Thyroid gland (tissue), 4 donors: ENCODE results near the gene SLC7A10. TPM values are rescaled to one million over a fixed set of nuclear protein-coding genes. Genes with fewer than 3 reads are reported as not detected.
"Not testable (repeated sequence)": the region's sequence is repeated elsewhere in the genome, so short reads cannot be mapped to it uniquely, and the experiment has no call there.

ENCODE experiments used
- DNase-seq, 2 donors: peaks; one replicate each; pipeline ENCODE4 v3.0.0-alpha.2; 2019
- H3K27ac ChIP-seq, 3 donors: fragments of 200-600 bp; sonication (generic); 1 replicate in 2 of 3; 2 replicates in 1 of 3; pipeline ENCODE4 v1.5.1; 2016 to 2019; ENCODE audit warnings: mild to moderate bottlenecking in 1 of 3, moderate library complexity in 1 of 3
- H3K27me3 ChIP-seq: fragments of 200-600 bp; sonication (generic); one replicate; pipeline ENCODE4 v1.5.1; 2019
- H3K36me3 ChIP-seq, 2 donors: fragments of 200-600 bp; sonication (generic); one replicate each; pipeline ENCODE4 v1.5.1; 2016 to 2019
- H3K4me1 ChIP-seq, 2 donors: fragments of 200-600 bp; sonication (generic); one replicate each; pipeline ENCODE4 v1.5.1; 2017 to 2019
- H3K4me3 ChIP-seq, 3 donors: fragments of 200-600 bp; sonication (generic); replicated peaks in 1 of 3; 1 replicate in 2 of 3; 2 replicates in 1 of 3; pipeline ENCODE4 v1.5.1; 2016; ENCODE audit warnings: mild to moderate bottlenecking in 1 of 3
- H3K9me3 ChIP-seq: fragments of 200-600 bp; sonication (generic); one replicate; pipeline ENCODE4 v1.5.1; 2017
- POLR2A ChIP-seq, 2 donors: fragments of 450-650 bp; IDR thresholded peaks; one replicate each; pipeline ENCODE4 v1.6.1; 2017; ENCODE audit warnings: antibody characterized with exemption in 2 of 2, mild to moderate bottlenecking in 2 of 2, moderate library complexity in 1 of 2
- WGBS, 2 donors: methylation state at CpG; one replicate each; pipeline ENCODE4 v1.1.5; 2017; 5-methylcytosine and 5-hydroxymethylcytosine counted together
- intact Hi-C: fragments of 100-400 bp; cut with DNase I; formaldehyde crosslinking; loops from one replicate; pipeline ENCODE4 v1.15.1; 2023
- total RNA-seq, 4 donors: library from RNA; depleted of rRNA; stranded (reverse); fragments of >200 nt; gene quantifications; one replicate each; pipeline ENCODE4 v1.2.3, GENCODE V29; 2016
- TF ChIP-seq, protein P1 (sequence below), 6 experiments: fragments of 200-600 bp in 3 of 6; fragments of 450-650 bp in 3 of 6; sonication (generic) in 3 of 6; IDR thresholded peaks; one replicate each; pipeline ENCODE4 v1.5.1; 2016 to 2019; ENCODE audit warnings: antibody characterized with exemption in 6 of 6, mild to moderate bottlenecking in 2 of 6, inconsistent platforms in 1 of 6, moderate library complexity in 1 of 6

Gene SLC7A10
- total RNA-seq, 4 donors from 2014 or later: 0.29 to 2.7 (median 0.78) TPM

DNA sequence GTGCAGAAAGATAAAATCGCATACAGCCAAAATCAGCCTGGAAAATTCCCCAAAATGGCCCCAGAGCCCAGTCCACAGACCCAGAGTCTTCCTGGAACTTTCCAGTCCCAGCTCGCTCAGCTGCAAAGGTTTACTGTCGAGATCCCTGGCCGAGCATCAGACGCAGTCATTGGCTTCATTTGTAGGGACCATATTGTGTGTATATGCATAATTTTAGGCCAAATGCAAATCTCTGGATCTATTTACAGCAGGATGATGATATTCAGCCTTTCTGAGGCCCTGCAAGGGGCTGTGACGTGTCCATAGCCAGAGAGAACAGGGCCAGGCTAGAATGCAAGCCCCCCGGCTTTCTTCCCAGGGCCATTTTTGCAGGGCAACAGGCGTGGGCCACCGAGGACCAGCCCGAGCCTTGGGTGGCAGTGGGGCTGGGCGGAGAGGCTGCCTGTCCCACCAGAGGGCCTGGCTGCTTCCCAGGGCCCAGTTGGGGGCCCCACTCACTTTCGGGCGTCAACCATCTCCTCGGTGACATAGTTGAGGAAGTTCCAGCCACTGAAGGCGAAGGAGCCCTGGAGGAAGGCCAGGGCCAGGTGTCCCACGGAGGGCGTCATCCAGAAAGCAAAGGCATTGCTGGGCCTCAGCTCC, 13.7 kb downstream of the SLC7A10 start:
- Histone ChIP-seq H3K36me3 (peaks cover 0 to 3% of the 10 kb centered on the region in 2 donors), H3K27ac (no peak overlapping the region), H3K4me1 (no peaks in the 10 kb centered on the region), H3K9me3 (no peaks in the 10 kb centered on the region), H3K4me3 (no peak overlapping the region), H3K27me3 (no peaks in the 10 kb centered on the region)
- WGBS, 2 donors: 83 to 88% methylated on average over 7 to 10 of the region's 17 CpGs
- no peak for TF ChIP-seq POLR2A (IDR thresholded peaks at IDR 0.05)
- TF ChIP-seq, protein P1, sequence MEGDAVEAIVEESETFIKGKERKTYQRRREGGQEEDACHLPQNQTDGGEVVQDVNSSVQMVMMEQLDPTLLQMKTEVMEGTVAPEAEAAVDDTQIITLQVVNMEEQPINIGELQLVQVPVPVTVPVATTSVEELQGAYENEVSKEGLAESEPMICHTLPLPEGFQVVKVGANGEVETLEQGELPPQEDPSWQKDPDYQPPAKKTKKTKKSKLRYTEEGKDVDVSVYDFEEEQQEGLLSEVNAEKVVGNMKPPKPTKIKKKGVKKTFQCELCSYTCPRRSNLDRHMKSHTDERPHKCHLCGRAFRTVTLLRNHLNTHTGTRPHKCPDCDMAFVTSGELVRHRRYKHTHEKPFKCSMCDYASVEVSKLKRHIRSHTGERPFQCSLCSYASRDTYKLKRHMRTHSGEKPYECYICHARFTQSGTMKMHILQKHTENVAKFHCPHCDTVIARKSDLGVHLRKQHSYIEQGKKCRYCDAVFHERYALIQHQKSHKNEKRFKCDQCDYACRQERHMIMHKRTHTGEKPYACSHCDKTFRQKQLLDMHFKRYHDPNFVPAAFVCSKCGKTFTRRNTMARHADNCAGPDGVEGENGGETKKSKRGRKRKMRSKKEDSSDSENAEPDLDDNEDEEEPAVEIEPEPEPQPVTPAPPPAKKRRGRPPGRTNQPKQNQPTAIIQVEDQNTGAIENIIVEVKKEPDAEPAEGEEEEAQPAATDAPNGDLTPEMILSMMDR (IDR thresholded peaks at IDR 0.05): no peak
- no peak for DNase-seq
- intact Hi-C loops: no loop called here

DNA sequence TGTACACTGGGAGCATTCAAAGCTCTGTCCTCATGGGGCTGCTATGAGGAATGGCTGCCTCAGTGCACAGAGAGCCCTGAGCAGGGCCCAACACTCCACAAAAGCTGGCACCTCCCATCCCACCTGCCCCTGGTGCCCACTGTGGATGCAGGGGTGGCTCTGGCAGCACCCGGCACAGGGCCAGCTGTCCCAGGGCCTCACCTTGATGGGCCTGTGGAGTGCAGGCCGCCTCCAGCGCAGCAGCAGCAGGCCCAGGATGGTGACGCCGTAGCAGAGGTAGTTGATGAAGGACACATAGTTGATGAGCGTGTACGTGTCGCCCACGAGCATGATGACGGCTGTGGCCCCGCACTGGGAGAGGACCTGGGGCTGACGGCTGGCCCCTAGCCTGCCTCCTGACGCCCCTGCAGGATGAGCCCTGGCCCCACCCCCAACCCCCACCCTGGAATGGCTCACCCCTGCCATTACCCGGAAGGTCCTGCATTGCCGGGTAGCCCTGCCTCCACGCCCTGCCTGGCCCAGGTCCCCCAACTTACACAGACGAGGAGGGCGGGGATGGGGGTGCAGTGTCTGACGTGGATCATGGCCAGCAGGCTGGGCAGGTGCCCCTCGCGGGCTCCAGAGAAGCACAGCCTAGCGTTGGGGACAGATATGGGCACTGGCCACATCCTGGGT, 15.2 kb downstream of the SLC7A10 start:
- Histone ChIP-seq H3K9me3 (no peaks in the 10 kb centered on the region), H3K4me3 (no peak overlapping the region), H3K36me3 (peaks cover 7% of the 10 kb centered on the region in 2 donors), H3K4me1 (no peaks in the 10 kb centered on the region), H3K27me3 (no peaks in the 10 kb centered on the region), H3K27ac (no peak overlapping the region)
- intact Hi-C loops: no loop called here
- 84 to 95% methylated on average over 10 to 15 of the region's 22 CpGs for WGBS, 2 donors
- DNase-seq: no peak
- TF ChIP-seq POLR2A (IDR thresholded peaks at IDR 0.05): no peak
- TF ChIP-seq, protein P1 (IDR thresholded peaks at IDR 0.05): no peak

DNA sequence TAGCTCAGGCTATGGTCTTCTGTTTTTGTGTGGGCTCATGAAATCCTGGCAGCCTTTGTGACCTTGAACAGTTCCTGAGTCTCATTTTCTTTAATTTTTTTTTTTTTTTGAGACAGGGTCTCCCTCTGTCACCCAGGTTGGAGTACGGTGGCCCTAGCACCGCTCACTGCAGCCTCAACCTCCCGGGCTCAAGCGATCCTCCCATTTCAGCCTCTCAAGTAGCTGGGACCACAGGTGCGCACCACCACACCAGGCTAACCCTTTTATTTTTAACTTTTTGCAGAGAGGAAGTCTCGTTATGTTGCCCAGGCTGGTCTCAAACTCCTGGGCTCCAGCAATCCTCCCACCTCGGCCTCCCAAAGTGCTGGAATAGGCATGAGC, 15.8 kb downstream of the SLC7A10 start:
- intact Hi-C loops, DNase-seq, H3K36me3 ChIP-seq, H3K27ac ChIP-seq, H3K4me3 ChIP-seq, H3K27me3 ChIP-seq, H3K4me1 ChIP-seq, H3K9me3 ChIP-seq: not testable (repeated sequence)
- 94 to 98% methylated on average over 7 of the region's 7 CpGs for WGBS, 2 donors

DNA sequence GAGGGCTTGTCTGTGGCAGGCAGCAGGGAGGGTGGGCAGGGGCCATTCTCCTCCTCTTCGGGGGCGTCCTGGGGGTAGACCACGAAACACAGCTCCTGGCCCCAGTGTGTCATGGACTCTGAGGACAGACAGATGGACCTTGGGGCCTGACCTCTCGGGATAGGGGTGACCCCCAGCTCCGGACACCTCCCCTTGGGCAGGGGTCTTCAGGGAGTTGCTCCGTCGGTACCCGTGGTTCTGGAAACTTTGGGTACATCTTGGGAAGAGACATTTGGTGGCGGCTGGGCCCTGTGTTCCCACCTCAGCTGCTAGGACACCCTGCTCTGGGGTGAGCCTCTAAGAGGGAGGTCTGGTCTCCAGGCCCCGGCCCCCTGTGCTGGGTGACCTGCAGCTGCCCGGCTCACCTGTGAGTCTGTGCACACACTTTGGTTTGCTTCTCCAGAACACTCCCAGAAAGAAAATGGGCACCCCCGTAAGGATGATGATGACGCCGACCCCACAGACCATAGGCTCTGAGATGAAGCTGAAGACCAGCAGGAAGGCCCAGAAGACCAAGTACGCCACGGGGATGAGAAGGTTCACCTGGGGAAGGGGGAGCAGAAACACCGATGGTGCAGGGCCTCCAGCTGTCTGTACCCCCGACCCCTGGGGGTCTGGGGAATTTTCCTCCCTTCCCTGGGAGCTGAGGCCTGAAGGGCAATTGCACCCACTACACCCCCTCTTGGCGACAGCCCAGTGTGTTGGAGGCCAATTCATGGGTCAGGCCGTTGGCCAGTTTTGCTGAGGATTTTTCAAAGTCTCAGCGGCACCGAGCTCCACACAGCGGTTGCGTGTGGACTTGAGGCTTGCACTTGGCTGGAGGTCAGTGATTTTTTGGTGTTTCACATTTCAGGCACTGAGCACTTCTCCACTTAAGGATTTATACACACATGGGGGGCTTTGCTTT, 16.5 kb downstream of the SLC7A10 start:
- Histone ChIP-seq H3K27ac (no peak overlapping the region), H3K9me3 (no peaks in the 10 kb centered on the region), H3K27me3 (no peaks in the 10 kb centered on the region), H3K4me3 (no peak overlapping the region), H3K36me3 (peaks cover 7% of the 10 kb centered on the region in 2 donors), H3K4me1 (no peaks in the 10 kb centered on the region)
- intact Hi-C loops: no loop called here
- TF ChIP-seq POLR2A (IDR thresholded peaks at IDR 0.05): no peak
- TF ChIP-seq, protein P1 (IDR thresholded peaks at IDR 0.05): no peak
- 84 to 88% methylated on average over 17 to 20 of the region's 24 CpGs for WGBS, 2 donors
- DNase-seq: no peak

DNA sequence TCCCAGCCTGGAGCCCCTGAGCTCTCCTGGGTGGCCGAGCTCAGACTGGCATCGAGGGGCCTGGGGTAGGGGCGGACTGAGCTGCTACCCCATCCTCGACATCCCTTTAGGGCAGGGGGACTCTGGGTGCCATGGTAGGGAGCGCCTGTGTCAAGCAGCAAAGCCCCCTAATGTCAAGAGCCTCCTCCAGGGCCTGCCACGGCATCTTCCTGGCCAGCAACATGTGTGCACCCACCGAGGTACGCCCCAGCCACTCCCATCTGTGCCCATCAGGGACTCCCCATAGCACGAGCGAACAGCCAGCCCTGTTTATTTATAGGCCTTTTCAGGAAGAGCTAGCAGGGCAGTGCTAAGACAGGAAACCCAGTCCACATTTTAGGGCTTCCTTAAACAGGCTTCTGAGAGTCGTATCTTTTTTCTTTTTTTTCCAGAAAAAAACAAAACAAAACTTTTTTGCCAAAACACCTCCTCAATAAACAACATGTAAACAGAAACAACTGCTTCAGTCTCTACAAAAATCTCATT, 17.2 kb downstream of the SLC7A10 start:
- 72 to 78% methylated on average over 4 to 8 of the region's 11 CpGs for WGBS, 2 donors
- Histone ChIP-seq H3K9me3 (no peaks in the 10 kb centered on the region), H3K27me3 (no peaks in the 10 kb centered on the region), H3K36me3 (peaks cover 7% of the 10 kb centered on the region in 2 donors), H3K4me1 (no peaks in the 10 kb centered on the region), H3K4me3 (no peak overlapping the region), H3K27ac (no peak overlapping the region)
- no peak for DNase-seq
- intact Hi-C loops: no loop called here
- TF ChIP-seq, protein P1 (IDR thresholded peaks at IDR 0.05): no peak
- no peak for TF ChIP-seq POLR2A (IDR thresholded peaks at IDR 0.05)
